Measurements from ENCODE around the gene ZRANB3.

Gene ZRANB3

GRCh38 chr2:135281379-135281778 lies 249.6 kb downstream of the ZRANB3 start:
- H3K4me3 ChIP-seq (replicated peaks; ENCODE audit: low read depth, low read length) = no peak overlapping the region
- DNase-seq (ENCODE audit: low read depth) = no peak
- no peak for TF ChIP-seq CTCF (IDR thresholded peaks at IDR 0.05; ENCODE audit: low read length, missing control alignments)

- DNase-seq (ENCODE audit: low read depth) = no peak
- no peak overlapping the region for H3K4me3 ChIP-seq (replicated peaks; ENCODE audit: low read depth, low read length)
- no peak for TF ChIP-seq CTCF (IDR thresholded peaks at IDR 0.05; ENCODE audit: low read length, missing control alignments)
These were observed 251.8 kb downstream of the ZRANB3 start for GRCh38 chr2:135279209-135279608.

GRCh38 chr2:135276525-135276924 lies 254.5 kb downstream of the ZRANB3 start:
- TF ChIP-seq CTCF (IDR thresholded peaks at IDR 0.05; ENCODE audit: low read length, missing control alignments) = no peak
- DNase-seq (ENCODE audit: low read depth) = no peak
- no peak overlapping the region for H3K4me3 ChIP-seq (replicated peaks; ENCODE audit: low read depth, low read length)

- no peak for DNase-seq (ENCODE audit: low read depth)
- TF ChIP-seq CTCF (IDR thresholded peaks at IDR 0.05; ENCODE audit: low read length, missing control alignments) = no peak
- no peak overlapping the region for H3K4me3 ChIP-seq (replicated peaks; ENCODE audit: low read depth, low read length)
These were observed 260.0 kb downstream of the ZRANB3 start for GRCh38 chr2:135271006-135271405.

GRCh38 chr2:135265960-135266490 lies 265.0 kb downstream of the ZRANB3 start:
- no peak for TF ChIP-seq CTCF (IDR thresholded peaks at IDR 0.05; ENCODE audit: low read length, missing control alignments)
- H3K4me3 ChIP-seq (replicated peaks; ENCODE audit: low read depth, low read length) = no peak overlapping the region
- DNase-seq (ENCODE audit: low read depth) = no peak

GRCh38 chr2:135259123-135259522 lies 271.9 kb downstream of the ZRANB3 start:
- TF ChIP-seq CTCF (IDR thresholded peaks at IDR 0.05; ENCODE audit: low read length, missing control alignments) = no peak
- no peak for DNase-seq (ENCODE audit: low read depth)
- H3K4me3 ChIP-seq (replicated peaks; ENCODE audit: low read depth, low read length) = no peak overlapping the region

- H3K4me3 ChIP-seq (replicated peaks; ENCODE audit: low read depth, low read length) = no peak overlapping the region
- no peak for TF ChIP-seq CTCF (IDR thresholded peaks at IDR 0.05; ENCODE audit: low read length, missing control alignments)
- DNase-seq (ENCODE audit: low read depth) = no peak
These were observed 272.8 kb downstream of the ZRANB3 start for GRCh38 chr2:135258193-135258592.

Data from fibroblast of pulmonary artery (primary cell).